Loucy (cell line): ENCODE results near the gene BAD.

ENCODE experiments used
- H2AFZ ChIP-seq: fragments of 200-600 bp; sonication (generic); 2 replicates; pipeline ENCODE4 v1.6.0; 2016; ENCODE audit warnings: antibody characterized with exemption, mild to moderate bottlenecking, low read length, moderate library complexity
- H3F3A ChIP-seq: fragments of 200-600 bp; 2 replicates; pipeline ENCODE4 v1.6.0; 2016; ENCODE audit warnings: antibody characterized with exemption, low read depth, mild to moderate bottlenecking
- H3K27me3 ChIP-seq: fragments of 200-600 bp; sonication (generic); 2 replicates; pipeline ENCODE4 v1.6.1; 2014; ENCODE audit warnings: low read length, mild to moderate bottlenecking; ENCODE audit not compliant: insufficient read depth, poor library complexity, severe bottlenecking
- H3K36me3 ChIP-seq: fragments of 200-600 bp; sonication (generic); 2 replicates; pipeline ENCODE4 v1.6.1; 2016; ENCODE audit warnings: low read length; ENCODE audit not compliant: insufficient read depth
- H3K4me1 ChIP-seq: fragments of 200-600 bp; sonication (generic); 2 replicates; pipeline ENCODE4 v1.5.1; 2014; ENCODE audit warnings: low read length, mild to moderate bottlenecking; ENCODE audit not compliant: insufficient read depth, poor library complexity, severe bottlenecking
- H3K4me2 ChIP-seq: fragments of 200-600 bp; sonication (generic); 2 replicates; pipeline ENCODE4 v1.6.0; 2014; ENCODE audit warnings: antibody characterized with exemption, low read length, low read depth, mild to moderate bottlenecking; ENCODE audit not compliant: poor library complexity, severe bottlenecking
- H3K4me3 ChIP-seq: fragments of 200-600 bp; sonication (generic); 2 replicates; pipeline ENCODE4 v1.5.1; 2014; ENCODE audit warnings: low read length, mild to moderate bottlenecking, mixed read lengths; ENCODE audit not compliant: poor library complexity, severe bottlenecking
- H3K79me2 ChIP-seq: fragments of 200-600 bp; sonication (generic); 2 replicates; pipeline ENCODE4 v1.6.1; 2014; ENCODE audit warnings: low read length; ENCODE audit not compliant: insufficient read depth
- H3K9ac ChIP-seq: fragments of 200-600 bp; sonication (generic); 2 replicates; pipeline ENCODE4 v1.6.0; 2014; ENCODE audit warnings: mild to moderate bottlenecking, low read depth, low read length, moderate library complexity; ENCODE audit not compliant: poor library complexity, severe bottlenecking
- H3K9me2 ChIP-seq: fragments of 200-600 bp; sonication (generic); replicated peaks from 2 replicates; pipeline ENCODE4 v1.6.1; 2016; ENCODE audit warnings: low read depth, low read length, mixed read lengths
- H3K9me3 ChIP-seq: fragments of 200-600 bp; sonication (generic); 2 replicates; pipeline ENCODE4 v1.6.1; 2014; ENCODE audit warnings: mild to moderate bottlenecking, antibody characterized with exemption, low read length, low read depth; ENCODE audit not compliant: insufficient read depth
- H4K20me1 ChIP-seq: fragments of 200-600 bp; sonication (generic); 2 replicates; pipeline ENCODE4 v1.6.0; 2014; ENCODE audit warnings: antibody characterized with exemption, low read length, mild to moderate bottlenecking; ENCODE audit not compliant: insufficient read depth, poor library complexity, severe bottlenecking
- CTCF ChIP-seq: fragments of 200-600 bp; sonication (generic); conservative IDR thresholded peaks from 2 replicates; pipeline ENCODE4 v1.5.1; 2014; ENCODE audit warnings: mild to moderate bottlenecking, antibody characterized with exemption, low read length
- EZH2phosphoT487 ChIP-seq: fragments of 200-600 bp; IDR thresholded peaks from 2 replicates; pipeline ENCODE4 v1.6.1; 2018; ENCODE audit warnings: antibody characterized with exemption, mild to moderate bottlenecking, moderate library complexity, borderline replicate concordance

The BAD gene

GRCh38 chr11:64256300-64256699 is 28.2 kb downstream of the BAD start:
- no peaks in the 10 kb centered on the region for H3K9me2 ChIP-seq
- H3F3A ChIP-seq = no peaks in the 10 kb centered on the region
- no peaks in the 10 kb centered on the region for H3K36me3 ChIP-seq
- TF ChIP-seq EZH2phosphoT487 (no peak), CTCF (no peak)
- H3K4me1 ChIP-seq = peaks cover 8% of the 10 kb centered on the region
- peaks cover 5% of the 10 kb centered on the region; the same call in 1 of the 2 replicates for H3K79me2 ChIP-seq
- no peak overlapping the region for H3K4me3 ChIP-seq
- no peak overlapping the region for H2AFZ ChIP-seq
- H3K9ac ChIP-seq = no peak overlapping the region
- no peaks in the 10 kb centered on the region for H4K20me1 ChIP-seq
- no peaks in the 10 kb centered on the region for H3K27me3 ChIP-seq
- H3K4me2 ChIP-seq = no peak overlapping the region
- H3K9me3 ChIP-seq = no peaks in the 10 kb centered on the region

GRCh38 chr11:64255135-64256128 is 29.0 kb downstream of the BAD start:
- H3K36me3 ChIP-seq = no peaks in the 10 kb centered on the region
- no peak overlapping the region for H2AFZ ChIP-seq
- no peak overlapping the region for H3K9ac ChIP-seq
- no peaks in the 10 kb centered on the region for H3K9me3 ChIP-seq
- no peak for TF ChIP-seq CTCF
- peaks cover 5% of the 10 kb centered on the region; the same call in 1 of the 2 replicates for H3K79me2 ChIP-seq
- H3K4me1 ChIP-seq = peaks cover 13% of the 10 kb centered on the region
- H4K20me1 ChIP-seq = no peaks in the 10 kb centered on the region
- no peaks in the 10 kb centered on the region for H3K27me3 ChIP-seq
- H3F3A ChIP-seq = no peaks in the 10 kb centered on the region
- no peak overlapping the region for H3K4me2 ChIP-seq
- H3K9me2 ChIP-seq = no peaks in the 10 kb centered on the region
- no peak overlapping the region for H3K4me3 ChIP-seq

GRCh38 chr11:64254326-64254725 is 30.1 kb downstream of the BAD start:
- Histone ChIP-seq H3K4me3 (no peak overlapping the region), H3K4me2 (no peak overlapping the region), H3K36me3 (no peaks in the 10 kb centered on the region), H3K9me2 (no peaks in the 10 kb centered on the region), H2AFZ (no peak overlapping the region), H3K9ac (no peak overlapping the region), H3F3A (no peaks in the 10 kb centered on the region), H3K27me3 (no peaks in the 10 kb centered on the region), H3K79me2 (peaks cover 5% of the 10 kb centered on the region; the same call in 1 of the 2 replicates), H3K4me1 (peaks cover 22% of the 10 kb centered on the region), H4K20me1 (no peaks in the 10 kb centered on the region), H3K9me3 (no peaks in the 10 kb centered on the region)
- TF ChIP-seq EZH2phosphoT487 (no peak), CTCF (no peak)
